ENCODE data around the gene ANGPTL2. TPM values are rescaled to one million over a fixed set of nuclear protein-coding genes. Genes with fewer than 3 reads are reported as not detected.

ANGPTL2 gene
- total RNA-seq, 1 experiment from 2014 or later: 5.1 TPM

GRCh38 chr9:127142931-127143464, 20.6 kb upstream of the ANGPTL2 start:
- H3K18ac ChIP-seq (ENCODE audit: insufficient read length, low read depth, low read length): no peak overlapping the region
- H2BK15ac ChIP-seq (ENCODE audit: low read depth, low read length): no peak overlapping the region
- H2BK5ac ChIP-seq (ENCODE audit: insufficient read length, low read length): no peak overlapping the region
- Mint-ChIP-seq H3K4me3 (no peak overlapping the region), H3K27ac (no peak overlapping the region; a peak in 1 of 7 replicates), H3K36me3 (ENCODE audit: insufficient read depth in 1 of 3, low read depth in 3 of 3) (no peaks in the 10 kb centered on the region; a peak in 1 of 7 replicates), H3K9me3 (no peaks in the 10 kb centered on the region), H3K4me1 (peaks cover 15 to 21% of the 10 kb centered on the region in 2 experiments), H3K27me3 (ENCODE audit: low read depth) (no peaks in the 10 kb centered on the region; the same call in 1 of the 2 replicates)
- no peak overlapping the region for H4K5ac ChIP-seq (ENCODE audit: insufficient read length, low read depth, low read length)
- WGBS (ENCODE audit: extremely low coverage, insufficient read length, low lambda C conversion rate): no CpG with 5 or more reads among the region's 2 CpGs
- H3K4me2 ChIP-seq (ENCODE audit: insufficient read depth, insufficient read length, low read length): no peak overlapping the region
- no peak overlapping the region for H4K8ac ChIP-seq (replicated peaks; ENCODE audit: insufficient read length, low read depth, low read length)
- no peak for DNase-seq
- H2BK120ac ChIP-seq (ENCODE audit: low read depth, low read length, poor library complexity, severe bottlenecking): no peak overlapping the region
- H2BK12ac ChIP-seq (ENCODE audit: insufficient read length, low read depth, low read length): no peak overlapping the region
- H2BK20ac ChIP-seq (ENCODE audit: low read depth, low read length, poor library complexity, severe bottlenecking): no peak overlapping the region
- H3K79me1 ChIP-seq (ENCODE audit: insufficient read depth, low read depth, low read length, poor library complexity, severe bottlenecking): no peaks in the 10 kb centered on the region
- TF ChIP-seq, protein P1, sequence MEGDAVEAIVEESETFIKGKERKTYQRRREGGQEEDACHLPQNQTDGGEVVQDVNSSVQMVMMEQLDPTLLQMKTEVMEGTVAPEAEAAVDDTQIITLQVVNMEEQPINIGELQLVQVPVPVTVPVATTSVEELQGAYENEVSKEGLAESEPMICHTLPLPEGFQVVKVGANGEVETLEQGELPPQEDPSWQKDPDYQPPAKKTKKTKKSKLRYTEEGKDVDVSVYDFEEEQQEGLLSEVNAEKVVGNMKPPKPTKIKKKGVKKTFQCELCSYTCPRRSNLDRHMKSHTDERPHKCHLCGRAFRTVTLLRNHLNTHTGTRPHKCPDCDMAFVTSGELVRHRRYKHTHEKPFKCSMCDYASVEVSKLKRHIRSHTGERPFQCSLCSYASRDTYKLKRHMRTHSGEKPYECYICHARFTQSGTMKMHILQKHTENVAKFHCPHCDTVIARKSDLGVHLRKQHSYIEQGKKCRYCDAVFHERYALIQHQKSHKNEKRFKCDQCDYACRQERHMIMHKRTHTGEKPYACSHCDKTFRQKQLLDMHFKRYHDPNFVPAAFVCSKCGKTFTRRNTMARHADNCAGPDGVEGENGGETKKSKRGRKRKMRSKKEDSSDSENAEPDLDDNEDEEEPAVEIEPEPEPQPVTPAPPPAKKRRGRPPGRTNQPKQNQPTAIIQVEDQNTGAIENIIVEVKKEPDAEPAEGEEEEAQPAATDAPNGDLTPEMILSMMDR (conservative IDR thresholded peaks at IDR 0.05): no peak
- H4K20me1 ChIP-seq (ENCODE audit: control insufficient read depth, insufficient read depth, insufficient read length): no peaks in the 10 kb centered on the region
- H2AK5ac ChIP-seq (ENCODE audit: insufficient read length, low read length): no peak overlapping the region
- H3K14ac ChIP-seq (ENCODE audit: insufficient read depth, low read length): no peak overlapping the region
- H3K9me3 ChIP-seq (ENCODE audit: control insufficient read depth, low read depth, low read length): no peaks in the 10 kb centered on the region
- H3T11ph ChIP-seq (ENCODE audit: low read length): no peak overlapping the region
- H3K23ac ChIP-seq (ENCODE audit: insufficient read length, low read depth, low read length): no peak overlapping the region
- H3K23me2 ChIP-seq (ENCODE audit: insufficient read length, low read depth, low read length, poor library complexity, severe bottlenecking): no peaks in the 10 kb centered on the region
- no peak overlapping the region for H3K27ac ChIP-seq (ENCODE audit: insufficient read length, low read depth, low read length)
- no peak overlapping the region for H4K91ac ChIP-seq (ENCODE audit: insufficient read length, low read depth, low read length)
- H3K56ac ChIP-seq (ENCODE audit: insufficient read length, low read depth, low read length): no peak overlapping the region
- H2AFZ ChIP-seq (ENCODE audit: low read length): no peak overlapping the region
- H3K9ac ChIP-seq (ENCODE audit: extremely low read depth, insufficient read length, low read length): no peak overlapping the region
- no peaks in the 10 kb centered on the region for H3K79me2 ChIP-seq (ENCODE audit: insufficient read depth, low read length)
- no peaks in the 10 kb centered on the region for H3K27me3 ChIP-seq (ENCODE audit: insufficient read depth, low read length)
- H3K4me1 ChIP-seq (ENCODE audit: insufficient read depth, low read length): peaks cover 2% of the 10 kb centered on the region; the same call in 1 of the 2 replicates
- H3K4ac ChIP-seq (ENCODE audit: low read depth, low read length): no peak overlapping the region
